ENCODE data around the gene IGF2R. TPM values are rescaled to one million over a fixed set of nuclear protein-coding genes. Genes with fewer than 3 reads are reported as not detected.

IGF2R gene
- total RNA-seq, 1 donor from 2014 or later, result 144 TPM

- Mint-ChIP-seq H3K4me1 (ENCODE audit: low read depth) (no peaks in the 10 kb centered on the region), H3K36me3 (ENCODE audit: insufficient read depth) (peaks cover 48% of the 10 kb centered on the region), H3K4me3 (ENCODE audit: low read depth) (no peak overlapping the region), H3K27ac (no peak overlapping the region), H3K9me3 (ENCODE audit: low read depth) (no peaks in the 10 kb centered on the region), H3K27me3 (no peaks in the 10 kb centered on the region)
- no peak for DNase-seq (ENCODE audit: low spot score, unreplicated experiment)
- no peak for TF ChIP-seq CTCF (IDR thresholded peaks at IDR 0.05; ENCODE audit: unreplicated experiment)
These were observed 100.2 kb downstream of the IGF2R start for GRCh38 chr6:160069050-160069454.

GRCh38 chr6:160069459-160069858, 100.6 kb downstream of the IGF2R start:
- no peak for DNase-seq (ENCODE audit: low spot score, unreplicated experiment)
- TF ChIP-seq CTCF (IDR thresholded peaks at IDR 0.05; ENCODE audit: unreplicated experiment), result no peak
- no peak overlapping the region for H3K27ac Mint-ChIP-seq
- H3K36me3 Mint-ChIP-seq (ENCODE audit: insufficient read depth), result peaks cover 49% of the 10 kb centered on the region
- H3K9me3 Mint-ChIP-seq (ENCODE audit: low read depth), result no peaks in the 10 kb centered on the region
- no peaks in the 10 kb centered on the region for H3K27me3 Mint-ChIP-seq
- no peak overlapping the region for H3K4me3 Mint-ChIP-seq (ENCODE audit: low read depth)
- H3K4me1 Mint-ChIP-seq (ENCODE audit: low read depth), result no peaks in the 10 kb centered on the region

GRCh38 chr6:160070427-160070826, 101.5 kb downstream of the IGF2R start:
- no peak for TF ChIP-seq CTCF (IDR thresholded peaks at IDR 0.05; ENCODE audit: unreplicated experiment)
- Mint-ChIP-seq H3K27me3 (no peaks in the 10 kb centered on the region), H3K36me3 (ENCODE audit: insufficient read depth) (peaks cover 43% of the 10 kb centered on the region), H3K9me3 (ENCODE audit: low read depth) (no peaks in the 10 kb centered on the region), H3K4me3 (ENCODE audit: low read depth) (no peak overlapping the region), H3K4me1 (ENCODE audit: low read depth) (no peaks in the 10 kb centered on the region), H3K27ac (peak overlapping the region; percentile 73)
- DNase-seq (ENCODE audit: low spot score, unreplicated experiment), result no peak

GRCh38 chr6:160070831-160071230, 101.9 kb downstream of the IGF2R start:
- no peak for DNase-seq (ENCODE audit: low spot score, unreplicated experiment)
- TF ChIP-seq CTCF (IDR thresholded peaks at IDR 0.05; ENCODE audit: unreplicated experiment), result no peak
- H3K36me3 Mint-ChIP-seq (ENCODE audit: insufficient read depth), result peaks cover 45% of the 10 kb centered on the region
- H3K4me3 Mint-ChIP-seq (ENCODE audit: low read depth), result no peak overlapping the region
- H3K9me3 Mint-ChIP-seq (ENCODE audit: low read depth), result no peaks in the 10 kb centered on the region
- H3K4me1 Mint-ChIP-seq (ENCODE audit: low read depth), result no peaks in the 10 kb centered on the region
- no peaks in the 10 kb centered on the region for H3K27me3 Mint-ChIP-seq
- H3K27ac Mint-ChIP-seq, result peak overlapping the region; percentile 73

GRCh38 chr6:160071805-160072690, 103.2 kb downstream of the IGF2R start:
- peak; percentile 24 for TF ChIP-seq CTCF (IDR thresholded peaks at IDR 0.05; ENCODE audit: unreplicated experiment)
- Mint-ChIP-seq H3K27me3 (no peaks in the 10 kb centered on the region), H3K27ac (peak overlapping the region; percentile 46), H3K9me3 (ENCODE audit: low read depth) (no peaks in the 10 kb centered on the region), H3K36me3 (ENCODE audit: insufficient read depth) (peaks cover 44% of the 10 kb centered on the region), H3K4me1 (ENCODE audit: low read depth) (no peaks in the 10 kb centered on the region), H3K4me3 (ENCODE audit: low read depth) (no peak overlapping the region)
- no peak for DNase-seq (ENCODE audit: low spot score, unreplicated experiment)
